Gastroesophageal sphincter (tissue), 4 donors: ENCODE data around the gene GPR132. TPM values are rescaled to one million over a fixed set of nuclear protein-coding genes. Genes with fewer than 3 reads are reported as not detected.

Experiments used
- ATAC-seq: fragments of 150-250 bp; one replicate; pipeline ENCODE4 v1.9.1; 2016; ENCODE audit warnings: mild to moderate bottlenecking, moderate library complexity
- H3K27ac ChIP-seq, 4 donors: fragments of 200-600 bp; sonication (generic) in 3 of 4; 1 replicate in 3 of 4; 2 replicates in 1 of 4; pipeline ENCODE4 v1.5.1; 2016 to 2019
- H3K27me3 ChIP-seq: fragments of 200-600 bp; sonication (generic); one replicate; pipeline ENCODE4 v1.5.1; 2019
- H3K36me3 ChIP-seq, 2 donors: fragments of 200-600 bp; sonication (generic); one replicate each; pipeline ENCODE4 v1.5.1; 2019; ENCODE audit warnings: control low read depth in 1 of 2
- H3K4me1 ChIP-seq, 3 donors: fragments of 200-600 bp; sonication (generic); 1 replicate in 2 of 3; 2 replicates in 1 of 3; pipeline ENCODE4 v1.5.1; 2016 to 2019; ENCODE audit warnings: control low read depth in 2 of 3
- H3K4me3 ChIP-seq, 2 donors: fragments of 200-600 bp; sonication (generic); one replicate each; pipeline ENCODE4 v1.5.1; 2019; ENCODE audit warnings: mild to moderate bottlenecking in 1 of 2, moderate library complexity in 1 of 2
- H3K9me3 ChIP-seq, 3 donors: fragments of 200-600 bp; sonication (generic); one replicate each; pipeline ENCODE4 v1.5.1; 2017 to 2019; ENCODE audit warnings: control low read depth in 2 of 3
- EP300 ChIP-seq: sonication (generic); formaldehyde crosslinking; IDR thresholded peaks from one replicate; pipeline ENCODE4 v1.6.1; 2017; ENCODE audit warnings: antibody characterized with exemption, mild to moderate bottlenecking
- POLR2A ChIP-seq, 2 donors: fragments of 450-650 bp; IDR thresholded peaks; one replicate each; pipeline ENCODE4 v1.6.1; 2017; ENCODE audit warnings: antibody characterized with exemption in 2 of 2, mild to moderate bottlenecking in 2 of 2, moderate library complexity in 1 of 2
- POLR2AphosphoS5 ChIP-seq: sonication (generic); formaldehyde crosslinking; IDR thresholded peaks from one replicate; pipeline ENCODE4 v1.6.1; 2017; ENCODE audit warnings: antibody characterized with exemption
- WGBS, 2 donors: methylation state at CpG; one replicate each; pipeline ENCODE4 v1.1.5; 2018; ENCODE audit warnings: low coverage in 1 of 2; 5-methylcytosine and 5-hydroxymethylcytosine counted together
- total RNA-seq, 4 donors: library from RNA; depleted of rRNA; stranded (reverse); fragments of >200 nt; gene quantifications; one replicate each; pipeline ENCODE4 v1.1.0, GENCODE V29; 2016
- TF ChIP-seq, protein P1 (sequence below), 4 experiments: fragments of 200-600 bp in 2 of 4; fragments of 450-650 bp in 2 of 4; sonication (generic) in 1 of 4; IDR thresholded peaks; one replicate each; pipeline ENCODE4 v1.5.1; 2017 to 2019; ENCODE audit warnings: antibody characterized with exemption in 4 of 4, mild to moderate bottlenecking in 2 of 4, moderate library complexity in 2 of 4

GPR132 gene
- total RNA-seq, 4 donors from 2014 or later = 1.0 to 3.2 (median 2.1) TPM

DNA sequence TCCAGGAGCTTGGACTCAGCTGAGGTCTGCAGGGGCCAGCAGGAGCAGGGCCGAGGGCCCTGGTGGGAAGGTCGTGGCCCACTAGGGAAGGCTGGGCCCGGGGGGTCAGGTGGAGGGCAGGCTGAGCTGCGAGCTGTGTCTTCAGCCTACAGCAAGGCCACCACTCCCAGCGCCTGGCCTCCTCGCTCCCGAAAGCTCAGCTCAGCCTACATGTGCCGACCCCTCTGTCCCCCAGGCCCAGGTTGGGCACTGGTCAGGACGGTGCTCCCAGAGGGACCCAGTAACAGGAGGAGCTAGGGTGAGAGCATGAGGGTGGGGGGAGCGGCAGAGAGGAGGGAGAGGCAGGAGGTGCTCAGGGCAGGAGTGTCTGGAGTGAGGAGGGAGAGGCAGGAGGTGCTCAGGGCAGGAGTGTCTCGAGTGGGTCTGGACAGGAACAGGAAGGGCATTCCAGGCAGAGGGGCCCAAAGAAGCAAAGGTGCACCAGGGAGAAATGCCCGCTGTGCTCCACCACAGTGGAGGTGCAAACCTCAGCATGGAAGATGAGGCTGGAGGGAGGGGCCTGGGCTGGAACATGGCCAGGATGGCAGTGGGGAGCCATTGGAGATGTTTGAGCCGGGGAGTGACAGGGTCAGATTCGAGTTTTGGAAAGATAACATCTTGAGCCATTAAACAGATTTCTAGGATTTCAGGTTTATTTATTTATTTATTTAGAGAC, 29.1 kb upstream of the GPR132 start:
- ATAC-seq = no peak
- H3K27me3 ChIP-seq = no peaks in the 10 kb centered on the region
- 82 to 88% methylated on average over 3 to 4 of the region's 14 CpGs for WGBS, 2 donors
- peaks cover 0 to 52% (median 26%) of the 10 kb centered on the region in 3 donors for H3K4me1 ChIP-seq
- H3K27ac ChIP-seq = peak overlapping the region in 3 of 4 donors; percentile 92 to 95 (median 93)
- no peaks in the 10 kb centered on the region for H3K36me3 ChIP-seq
- TF ChIP-seq POLR2AphosphoS5 (no peak), EP300 (no peak), POLR2A (IDR thresholded peaks at IDR 0.05) (no peak)
- TF ChIP-seq, protein P1, sequence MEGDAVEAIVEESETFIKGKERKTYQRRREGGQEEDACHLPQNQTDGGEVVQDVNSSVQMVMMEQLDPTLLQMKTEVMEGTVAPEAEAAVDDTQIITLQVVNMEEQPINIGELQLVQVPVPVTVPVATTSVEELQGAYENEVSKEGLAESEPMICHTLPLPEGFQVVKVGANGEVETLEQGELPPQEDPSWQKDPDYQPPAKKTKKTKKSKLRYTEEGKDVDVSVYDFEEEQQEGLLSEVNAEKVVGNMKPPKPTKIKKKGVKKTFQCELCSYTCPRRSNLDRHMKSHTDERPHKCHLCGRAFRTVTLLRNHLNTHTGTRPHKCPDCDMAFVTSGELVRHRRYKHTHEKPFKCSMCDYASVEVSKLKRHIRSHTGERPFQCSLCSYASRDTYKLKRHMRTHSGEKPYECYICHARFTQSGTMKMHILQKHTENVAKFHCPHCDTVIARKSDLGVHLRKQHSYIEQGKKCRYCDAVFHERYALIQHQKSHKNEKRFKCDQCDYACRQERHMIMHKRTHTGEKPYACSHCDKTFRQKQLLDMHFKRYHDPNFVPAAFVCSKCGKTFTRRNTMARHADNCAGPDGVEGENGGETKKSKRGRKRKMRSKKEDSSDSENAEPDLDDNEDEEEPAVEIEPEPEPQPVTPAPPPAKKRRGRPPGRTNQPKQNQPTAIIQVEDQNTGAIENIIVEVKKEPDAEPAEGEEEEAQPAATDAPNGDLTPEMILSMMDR (IDR thresholded peaks at IDR 0.05) = no peak
- peak overlapping the region; percentile 53 to 87 for H3K4me3 ChIP-seq
- no peaks in the 10 kb centered on the region for H3K9me3 ChIP-seq

DNA sequence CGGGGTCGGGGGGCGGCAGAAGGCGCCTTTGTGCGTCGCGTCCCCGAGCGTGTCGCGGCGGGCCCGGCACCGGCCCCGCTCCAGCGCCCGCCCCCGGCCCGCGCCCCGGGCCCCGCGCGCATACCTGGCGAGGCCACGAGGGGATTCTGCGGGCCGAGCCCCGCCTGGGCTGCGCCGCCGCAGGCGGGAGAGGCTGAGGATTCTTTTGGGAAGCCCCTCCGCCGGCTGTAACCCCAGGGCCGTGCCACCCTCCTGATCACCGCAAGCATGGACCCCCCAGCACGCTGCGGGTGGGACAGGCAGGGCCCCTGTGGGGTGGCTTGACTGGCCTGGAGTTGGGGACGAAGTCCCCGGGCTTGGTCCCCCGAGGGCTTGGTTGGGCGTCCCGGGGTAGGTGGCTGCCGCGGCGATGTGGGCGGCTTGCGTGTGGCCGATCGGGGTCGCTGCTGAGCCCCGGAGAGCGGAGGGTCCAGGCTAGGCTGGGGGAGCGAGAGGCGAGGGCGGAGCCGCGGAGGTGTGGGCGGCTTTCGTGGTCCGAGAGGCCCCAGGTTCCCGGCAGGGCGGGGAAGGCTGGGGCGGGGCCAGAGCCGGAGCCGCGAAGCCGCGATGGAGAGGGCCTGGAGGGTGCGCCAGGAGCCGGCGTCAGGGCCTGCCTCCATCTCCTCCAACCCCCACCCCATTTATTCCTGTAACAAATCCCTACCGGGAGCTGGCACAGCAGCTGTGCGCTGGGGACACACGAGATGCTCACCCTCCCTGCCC, 28.4 kb upstream of the GPR132 start:
- Histone ChIP-seq H3K27ac (peak overlapping the region; percentile 69 to 95 (median 92)), H3K9me3 (no peaks in the 10 kb centered on the region), H3K36me3 (no peaks in the 10 kb centered on the region), H3K4me3 (peak overlapping the region; percentile 53 to 87), H3K27me3 (no peaks in the 10 kb centered on the region), H3K4me1 (peaks cover 0 to 59% (median 28%) of the 10 kb centered on the region in 3 donors)
- TF ChIP-seq EP300 (no peak), POLR2A (IDR thresholded peaks at IDR 0.05) (no peak), POLR2AphosphoS5 (peak; percentile 56)
- TF ChIP-seq, protein P1 (IDR thresholded peaks at IDR 0.05) = peak in 3 of 4 experiments; percentile 30 to 63 (median 50)
- no CpG with 5 or more reads among the region's 76 CpGs for WGBS, 2 donors
- ATAC-seq = peak; percentile 68

DNA sequence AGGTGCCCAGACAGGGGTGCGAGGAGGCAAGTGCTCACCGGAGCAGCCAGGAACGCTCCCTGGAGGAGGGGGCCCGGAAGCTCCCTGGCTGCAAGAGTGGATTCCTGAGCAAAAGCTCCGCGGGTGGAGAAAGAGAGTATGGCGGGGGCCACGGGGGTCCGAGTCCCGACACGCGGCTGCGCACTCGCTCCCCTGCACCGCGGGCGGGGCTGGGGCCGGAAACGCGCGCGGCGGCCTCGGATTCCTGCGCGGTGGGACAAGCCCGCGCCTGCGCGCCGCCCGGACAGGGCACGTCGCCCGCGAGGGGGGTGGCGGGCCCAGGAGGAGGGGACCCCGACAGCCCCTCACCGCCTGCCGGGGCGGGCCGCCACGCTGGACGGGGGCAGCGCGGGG, 27.8 kb upstream of the GPR132 start:
- H3K27ac ChIP-seq = peak overlapping the region; percentile 45 to 95 (median 92)
- H3K9me3 ChIP-seq = no peaks in the 10 kb centered on the region
- peaks cover 0 to 65% (median 33%) of the 10 kb centered on the region in 3 donors for H3K4me1 ChIP-seq
- no peaks in the 10 kb centered on the region for H3K27me3 ChIP-seq
- TF ChIP-seq EP300 (no peak), POLR2A (IDR thresholded peaks at IDR 0.05) (peak in 1 of 2 donors; percentile 25), POLR2AphosphoS5 (peak; percentile 36)
- TF ChIP-seq, protein P1 (IDR thresholded peaks at IDR 0.05) = no peak
- WGBS, 2 donors = no CpG with 5 or more reads among the region's 46 CpGs
- peak overlapping the region; percentile 53 to 87 for H3K4me3 ChIP-seq
- no peaks in the 10 kb centered on the region for H3K36me3 ChIP-seq
- peak; percentile 68 for ATAC-seq

DNA sequence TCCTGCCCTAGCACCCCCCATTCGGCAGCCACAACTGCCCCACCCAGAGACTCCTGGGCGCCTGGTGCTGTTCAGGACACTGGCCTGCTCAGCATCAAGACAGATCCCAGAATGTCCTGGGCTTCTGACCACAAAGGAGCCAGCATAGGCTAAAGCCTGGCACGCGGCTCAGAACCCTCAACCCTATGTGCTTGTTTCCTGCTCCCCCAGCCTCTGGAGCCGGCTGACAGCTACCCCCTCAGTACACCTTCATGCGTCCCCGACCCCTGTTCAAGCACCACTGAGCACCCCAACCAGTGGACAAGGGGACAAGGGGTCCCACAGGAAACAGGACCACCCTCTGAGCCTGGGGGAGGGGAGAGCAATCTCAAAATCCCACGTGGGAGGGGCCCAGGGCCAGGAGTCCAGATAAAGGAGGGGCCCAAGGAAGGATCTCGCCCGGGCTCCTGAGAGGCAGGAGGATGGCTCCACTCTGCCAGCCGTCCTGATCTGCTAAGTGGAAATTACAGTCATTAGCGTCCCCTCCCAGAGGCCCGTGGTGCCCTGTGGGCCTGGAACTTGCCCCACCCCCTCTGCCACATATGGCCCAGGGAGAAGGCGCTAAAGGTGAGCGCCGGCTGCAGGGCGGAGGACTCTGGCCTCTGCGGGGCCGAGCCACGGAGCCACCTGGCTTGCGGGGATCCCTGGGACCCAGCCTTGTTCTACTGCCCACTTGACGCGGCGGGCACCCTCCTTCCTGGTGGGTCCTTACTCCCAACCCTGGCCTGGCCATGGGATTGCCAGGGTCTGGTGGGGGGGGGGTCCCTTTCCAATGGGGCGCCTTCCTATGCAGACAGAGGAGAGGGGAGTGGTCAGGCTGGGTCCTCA, 27.2 kb upstream of the GPR132 start:
- Histone ChIP-seq H3K36me3 (no peaks in the 10 kb centered on the region), H3K27ac (peak overlapping the region; percentile 45 to 95 (median 92)), H3K4me3 (peak overlapping the region; percentile 53 to 87), H3K4me1 (peaks cover 0 to 72% (median 36%) of the 10 kb centered on the region in 3 donors), H3K27me3 (no peaks in the 10 kb centered on the region), H3K9me3 (no peaks in the 10 kb centered on the region)
- WGBS, 2 donors = no CpG with 5 or more reads among the region's 25 CpGs
- TF ChIP-seq, protein P1 (IDR thresholded peaks at IDR 0.05) = no peak
- no peak for TF ChIP-seq EP300
- TF ChIP-seq POLR2A (IDR thresholded peaks at IDR 0.05) = no peak
- TF ChIP-seq POLR2AphosphoS5 = peak; percentile 19
- ATAC-seq = no peak
